Stimulated activated CD4-positive, alpha-beta T cell treated with anti-CD3 and anti-CD28 coated beads, Interleukin-2, amount 100 ng/mL, for 24 hours (primary cell): ENCODE measurements around the gene WTAP.
A peak's percentile ranks its signal among the peaks of the same experiment; 100 is the strongest.
"Not testable (repeated sequence)": the region's sequence is repeated elsewhere in the genome, so short reads cannot be mapped to it uniquely, and the experiment has no call there.

Experiments used
- DNase-seq, 2 donors: peaks; one replicate each; pipeline ENCODE4 v3.0.0-alpha.2; 2020

WTAP gene

GRCh38 chr6:159729598-159730331 is 2.5 kb downstream of the WTAP start:
- DNase-seq, result no peak

GRCh38 chr6:159730332-159730676 is 3.0 kb downstream of the WTAP start:
- DNase-seq, result no peak

- not testable (repeated sequence) for DNase-seq
These were observed 5.2 kb downstream of the WTAP start for GRCh38 chr6:159732550-159732949.

- not testable (repeated sequence) for DNase-seq
These were observed 6.1 kb downstream of the WTAP start for GRCh38 chr6:159733395-159733794.

GRCh38 chr6:159736908-159737307 is 9.6 kb downstream of the WTAP start:
- DNase-seq, result no peak

GRCh38 chr6:159739341-159739740 is 12.0 kb downstream of the WTAP start:
- no peak for DNase-seq

GRCh38 chr6:159742165-159742564 is 14.9 kb downstream of the WTAP start:
- no peak for DNase-seq

- DNase-seq, result no peak
These were observed 17.8 kb downstream of the WTAP start for GRCh38 chr6:159745081-159745480.

- DNase-seq, result no peak
These were observed 19.5 kb downstream of the WTAP start for GRCh38 chr6:159746759-159747158.

GRCh38 chr6:159748127-159748526 is 20.8 kb downstream of the WTAP start:
- not testable (repeated sequence) for DNase-seq

- DNase-seq, result no peak
These were observed 24.1 kb downstream of the WTAP start for GRCh38 chr6:159751448-159751847.

GRCh38 chr6:159753081-159753872 is 26.0 kb downstream of the WTAP start:
- DNase-seq, result no peak

- DNase-seq, result no peak
These were observed 27.1 kb downstream of the WTAP start for GRCh38 chr6:159754401-159754800.

- DNase-seq, result no peak
These were observed 27.9 kb downstream of the WTAP start for GRCh38 chr6:159754959-159755914.

- no peak for DNase-seq
These were observed 29.2 kb downstream of the WTAP start for GRCh38 chr6:159756508-159756907.

- no peak for DNase-seq
These were observed 31.0 kb downstream of the WTAP start for GRCh38 chr6:159758031-159759001.

GRCh38 chr6:159759645-159760044 is 32.3 kb downstream of the WTAP start:
- DNase-seq, result no peak

GRCh38 chr6:159760602-159761057 is 33.3 kb downstream of the WTAP start:
- DNase-seq, result no peak

- DNase-seq, result peak; percentile 25 to 40
These were observed 34.0 kb downstream of the WTAP start for GRCh38 chr6:159761129-159761872.

- peak; percentile 91 to 93 for DNase-seq
These were observed 34.8 kb downstream of the WTAP start, which contains the start of gene ACAT2 for GRCh38 chr6:159761873-159762680. Gene ACAT2, plus strand, starts transcription at chr6:159762045. Its CDS starts 43 bp downstream, at chr6:159762088.
